ENCODE measurements around the gene OAT. TPM values are rescaled to one million over a fixed set of nuclear protein-coding genes. Genes with fewer than 3 reads are reported as not detected.
"Not testable (repeated sequence)": the region's sequence is repeated elsewhere in the genome, so short reads cannot be mapped to it uniquely, and the experiment has no call there.

The OAT gene
- total RNA-seq, 1 experiment from 2014 or later, result 25.2 TPM

GRCh38 chr10:124436191-124436638 lies 17.5 kb upstream of the OAT start:
- no peaks in the 10 kb centered on the region for H3K9me3 ChIP-seq (ENCODE audit: low read depth, low read length, poor library complexity, severe bottlenecking)
- intact Hi-C loops (cut with micrococcal nuclease; ENCODE audit: unreplicated experiment), result no loop called here
- no TSS peak for BruUV-seq (replicated peaks)
- DNase-seq (ENCODE audit: low spot score), result peak; percentile 48
- no peak overlapping the region for H3K27ac ChIP-seq (ENCODE audit: low read depth, low read length, poor library complexity, severe bottlenecking)
- no peak overlapping the region for H3K4me3 ChIP-seq (ENCODE audit: low read depth, low read length, poor library complexity, severe bottlenecking)
- no peaks in the 10 kb centered on the region for H3K4me1 ChIP-seq (ENCODE audit: insufficient read depth, low read length, poor library complexity, severe bottlenecking)
- ChIA-PET CTCF (no interaction called here), POLR2A (ENCODE audit: low non-redundant PET) (interaction anchor here (0.6 kb wide), 1 partner anchor 449 kb away, joined by 3 read pairs; no protein-coding TSS in a partner anchor)
- peaks cover under 1% of the 10 kb centered on the region for H3K27me3 ChIP-seq (replicated peaks; ENCODE audit: insufficient read depth, low read depth, low read length, poor library complexity)
- TF ChIP-seq EZH2 (IDR thresholded peaks at IDR 0.05; ENCODE audit: borderline replicate concordance, low read depth, low read length, poor library complexity, severe bottlenecking), result no peak
- no peaks in the 10 kb centered on the region for H3K36me3 ChIP-seq (ENCODE audit: insufficient read depth, low read length, poor library complexity, severe bottlenecking)

GRCh38 chr10:124435683-124436082 lies 17.0 kb upstream of the OAT start:
- H3K27ac ChIP-seq (ENCODE audit: low read depth, low read length, poor library complexity, severe bottlenecking); H3K4me3 ChIP-seq (ENCODE audit: low read depth, low read length, poor library complexity, severe bottlenecking); DNase-seq (ENCODE audit: low spot score); intact Hi-C loops (cut with micrococcal nuclease; ENCODE audit: unreplicated experiment); BruUV-seq (replicated peaks); CTCF ChIA-PET; H3K27me3 ChIP-seq (replicated peaks; ENCODE audit: insufficient read depth, low read depth, low read length, poor library complexity); H3K9me3 ChIP-seq (ENCODE audit: low read depth, low read length, poor library complexity, severe bottlenecking); H3K36me3 ChIP-seq (ENCODE audit: insufficient read depth, low read length, poor library complexity, severe bottlenecking); H3K4me1 ChIP-seq (ENCODE audit: insufficient read depth, low read length, poor library complexity, severe bottlenecking): not testable (repeated sequence)
- POLR2A ChIA-PET (ENCODE audit: low non-redundant PET), result interaction anchor here (0.6 kb wide), 1 partner anchor 448 kb away, joined by 3 read pairs; no protein-coding TSS in a partner anchor

- CTCF ChIA-PET, result interaction anchor here (0.6 kb wide), 1 partner anchor 21 kb away, joined by 6 read pairs; no protein-coding TSS in a partner anchor
These were observed 14.7 kb upstream of the OAT start for GRCh38 chr10:124433461-124433860.

GRCh38 chr10:124430077-124430476 lies 11.4 kb upstream of the OAT start:
- no peaks in the 10 kb centered on the region for H3K4me1 ChIP-seq (ENCODE audit: insufficient read depth, low read length, poor library complexity, severe bottlenecking)
- no peak for DNase-seq (ENCODE audit: low spot score)
- no peaks in the 10 kb centered on the region for H3K9me3 ChIP-seq (ENCODE audit: low read depth, low read length, poor library complexity, severe bottlenecking)
- no peak overlapping the region for H3K27ac ChIP-seq (ENCODE audit: low read depth, low read length, poor library complexity, severe bottlenecking)
- H3K27me3 ChIP-seq (replicated peaks; ENCODE audit: insufficient read depth, low read depth, low read length, poor library complexity), result peaks cover 44% of the 10 kb centered on the region
- H3K36me3 ChIP-seq (ENCODE audit: insufficient read depth, low read length, poor library complexity, severe bottlenecking), result no peaks in the 10 kb centered on the region
- BruUV-seq (replicated peaks), result no TSS peak
- ChIA-PET CTCF (no interaction called here), POLR2A (ENCODE audit: low non-redundant PET) (no interaction called here)
- H3K4me3 ChIP-seq (ENCODE audit: low read depth, low read length, poor library complexity, severe bottlenecking), result no peak overlapping the region
- TF ChIP-seq EZH2 (IDR thresholded peaks at IDR 0.05; ENCODE audit: borderline replicate concordance, low read depth, low read length, poor library complexity, severe bottlenecking) (no peak), CTCF (conservative IDR thresholded peaks at IDR 0.05; ENCODE audit: low read depth, low read length) (no peak)
- intact Hi-C loops (cut with micrococcal nuclease; ENCODE audit: unreplicated experiment), result no loop called here

More at GRCh38 chr10:124433461-124433860, 14.7 kb upstream of the OAT start:
- Histone ChIP-seq H3K27me3 (replicated peaks; ENCODE audit: insufficient read depth, low read depth, low read length, poor library complexity) (peaks cover 20% of the 10 kb centered on the region), H3K27ac (ENCODE audit: low read depth, low read length, poor library complexity, severe bottlenecking) (no peak overlapping the region), H3K4me1 (ENCODE audit: insufficient read depth, low read length, poor library complexity, severe bottlenecking) (no peaks in the 10 kb centered on the region), H3K4me3 (ENCODE audit: low read depth, low read length, poor library complexity, severe bottlenecking) (no peak overlapping the region), H3K36me3 (ENCODE audit: insufficient read depth, low read length, poor library complexity, severe bottlenecking) (no peaks in the 10 kb centered on the region), H3K9me3 (ENCODE audit: low read depth, low read length, poor library complexity, severe bottlenecking) (no peaks in the 10 kb centered on the region)
- BruUV-seq (replicated peaks), result no TSS peak
- no peak for DNase-seq (ENCODE audit: low spot score)
- intact Hi-C loops (cut with micrococcal nuclease; ENCODE audit: unreplicated experiment), result no loop called here
- POLR2A ChIA-PET (ENCODE audit: low non-redundant PET), result no interaction called here
- TF ChIP-seq CTCF (conservative IDR thresholded peaks at IDR 0.05; ENCODE audit: low read depth, low read length), result no peak
- TF ChIP-seq EZH2 (IDR thresholded peaks at IDR 0.05; ENCODE audit: borderline replicate concordance, low read depth, low read length, poor library complexity, severe bottlenecking), result no peak
